Suprapubic skin (tissue), 3 donors: ENCODE results near the gene FPGS.

Experiments
- CTCF ChIP-seq, 2 donors: fragments of 200-600 bp in 1 of 2; fragments of 450-650 bp in 1 of 2; sonication (generic) in 1 of 2; IDR thresholded peaks; one replicate each; pipeline ENCODE4 v1.5.1; 2016 to 2019; ENCODE audit warnings: antibody characterized with exemption in 2 of 2, mild to moderate bottlenecking in 1 of 2, moderate library complexity in 1 of 2
- POLR2AphosphoS5 ChIP-seq, 3 donors: sonication (generic); formaldehyde crosslinking; IDR thresholded peaks; one replicate each; pipeline ENCODE4 v1.6.1; 2017; ENCODE audit warnings: antibody characterized with exemption in 3 of 3

GRCh38 chr9:127753622-127754021 lies 49.1 kb upstream of the FPGS start:
- TF ChIP-seq CTCF (IDR thresholded peaks at IDR 0.05) (no peak), POLR2AphosphoS5 (IDR thresholded peaks at IDR 0.05) (no peak)
